CD14-positive monocyte (primary cell): ENCODE data around the gene BCO2. TPM values are rescaled to one million over a fixed set of nuclear protein-coding genes. Genes with fewer than 3 reads are reported as not detected.

ENCODE experiments used
- DNase-seq, 3 donors: peaks; one replicate each; pipeline ENCODE4 v3.0.0-alpha.2; 2011 to 2022
- H2AFZ ChIP-seq: 2 replicates; pipeline ENCODE4 v1.6.0; 2012; ENCODE audit warnings: mild to moderate bottlenecking, low read depth, low read length, inconsistent platforms; ENCODE audit not compliant: insufficient read depth, poor library complexity, severe bottlenecking
- H3K27ac ChIP-seq, 2 donors: 1 replicate in 1 of 2; 2 replicates in 1 of 2; pipeline ENCODE4 v1.5.1; 2012 to 2013; ENCODE audit warnings: low read length in 2 of 2, control low read depth in 1 of 2, inconsistent platforms in 1 of 2, low read depth in 1 of 2, mild to moderate bottlenecking in 1 of 2
- H3K27me3 ChIP-seq, 2 donors: one replicate each; pipeline versions ENCODE4 v1.6.0 to v1.6.1; 2011 to 2013; ENCODE audit warnings: low read length in 2 of 2; ENCODE audit not compliant: control insufficient read depth in 2 of 2, insufficient read depth in 2 of 2
- H3K36me3 ChIP-seq, 2 donors: replicated peaks in 1 of 2; 1 replicate in 1 of 2; 2 replicates in 1 of 2; pipeline versions ENCODE4 v1.5.1 to v1.6.1; 2012 to 2013; ENCODE audit warnings: low read length in 2 of 2, control low read depth in 1 of 2, inconsistent platforms in 1 of 2, mild to moderate bottlenecking in 1 of 2; ENCODE audit not compliant: insufficient read depth in 2 of 2, control insufficient read depth in 1 of 2
- H3K4me1 ChIP-seq, 2 donors: 1 replicate in 1 of 2; 2 replicates in 1 of 2; pipeline versions ENCODE4 v1.5.1 to v1.6.1; 2012 to 2013; ENCODE audit warnings: low read length in 2 of 2, control low read depth in 1 of 2, inconsistent platforms in 1 of 2, mild to moderate bottlenecking in 1 of 2, moderate library complexity in 1 of 2; ENCODE audit not compliant: insufficient read depth in 2 of 2, control insufficient read depth in 1 of 2
- H3K4me2 ChIP-seq: replicated peaks from 2 replicates; pipeline ENCODE3; 2012; ENCODE audit warnings: low read length, moderate library complexity, mild to moderate bottlenecking; ENCODE audit not compliant: poor library complexity, severe bottlenecking; ENCODE audit errors: extremely low read depth
- H3K4me3 ChIP-seq, 3 experiments: fragments of 200-600 bp in 1 of 3; sonication (generic) in 1 of 3; replicated peaks in 1 of 3; 1 replicate in 2 of 3; 2 replicates in 1 of 3; pipeline ENCODE4 v1.5.1; 2011 to 2013; ENCODE audit warnings: low read length in 3 of 3, mild to moderate bottlenecking in 3 of 3, control low read depth in 2 of 3, low read depth in 2 of 3, inconsistent platforms in 1 of 3, moderate library complexity in 1 of 3
- H3K79me2 ChIP-seq: 2 replicates; pipeline ENCODE4 v1.6.0; 2012; ENCODE audit warnings: mild to moderate bottlenecking, control low read depth, inconsistent platforms, low read length, moderate library complexity; ENCODE audit not compliant: insufficient read depth
- H3K9ac ChIP-seq: 2 replicates; pipeline ENCODE4 v1.6.0; 2017; ENCODE audit warnings: low read length, mild to moderate bottlenecking; ENCODE audit not compliant: insufficient read depth, poor library complexity, severe bottlenecking
- H3K9me3 ChIP-seq, 2 donors: replicated peaks in 1 of 2; 1 replicate in 1 of 2; 2 replicates in 1 of 2; pipeline versions ENCODE4 v1.5.1 to v1.6.1; 2012 to 2013; ENCODE audit warnings: low read length in 2 of 2, control low read depth in 1 of 2; ENCODE audit not compliant: control insufficient read depth in 1 of 2, insufficient read depth in 1 of 2
- H4K20me1 ChIP-seq: 2 replicates; pipeline ENCODE4 v1.6.0; 2012; ENCODE audit warnings: mild to moderate bottlenecking, low read length, control low read depth, moderate library complexity; ENCODE audit not compliant: insufficient read depth
- H3K27ac Mint-ChIP-seq, 7 donors: one replicate each; pipeline ENCODE4 v1.8.0; 2020; ENCODE audit warnings: mild to moderate bottlenecking in 7 of 7, mixed read lengths in 7 of 7, moderate library complexity in 6 of 7, inconsistent platforms in 2 of 7
- H3K27me3 Mint-ChIP-seq, 3 donors: one replicate each; pipeline ENCODE4 v1.8.0; 2021 to 2022; ENCODE audit warnings: low read depth in 3 of 3, mild to moderate bottlenecking in 3 of 3, mixed read lengths in 3 of 3, moderate library complexity in 3 of 3, inconsistent platforms in 1 of 3
- H3K36me3 Mint-ChIP-seq, 2 donors: one replicate each; pipeline ENCODE4 v1.8.0; 2020; ENCODE audit warnings: mixed read lengths in 2 of 2, inconsistent platforms in 1 of 2, mild to moderate bottlenecking in 1 of 2
- H3K4me1 Mint-ChIP-seq: one replicate; pipeline ENCODE4 v1.8.0; 2020; ENCODE audit warnings: mild to moderate bottlenecking, mixed read lengths
- H3K4me3 Mint-ChIP-seq, 2 donors: one replicate each; pipeline ENCODE4 v1.8.0; 2020; ENCODE audit warnings: mild to moderate bottlenecking in 2 of 2, mixed read lengths in 2 of 2, moderate library complexity in 1 of 2
- H3K9me3 Mint-ChIP-seq, 7 donors: one replicate each; pipeline ENCODE4 v1.8.0; 2020 to 2022; ENCODE audit warnings: mixed read lengths in 7 of 7, mild to moderate bottlenecking in 6 of 7, moderate library complexity in 6 of 7, inconsistent platforms in 2 of 7
- WGBS: methylation state at CpG from one replicate; pipeline ENCODE4 v1.1.5; 2013; ENCODE audit warnings: missing lambda C conversion rate; ENCODE audit not compliant: insufficient coverage; 5-methylcytosine and 5-hydroxymethylcytosine counted together
- intact Hi-C, 2 donors: fragments of 100-400 bp; cut with micrococcal nuclease; formaldehyde crosslinking; loops; one replicate each; pipeline versions ENCODE4 v1.15.0 to v1.15.1; 2023
- polyA plus RNA-seq, 3 donors: library from polyadenylated mRNA; depleted of rRNA in 1 of 3; unstranded in 2 of 3; stranded (reverse) in 1 of 3; fragments of 300-500 nt in 2 of 3; fragments of >200 nt in 1 of 3; fragmentation: Illumina TruSeq in 2 of 3; gene quantifications; 1 replicate in 2 of 3; 2 replicates in 1 of 3; pipeline ENCODE4 v1.2.3, GENCODE V29; 2012 to 2021
- TF ChIP-seq, protein P1 (sequence below): fragments of 200-600 bp; IDR thresholded peaks from one replicate; pipeline ENCODE4 v1.8.0; 2022; ENCODE audit warnings: antibody characterized with exemption, mild to moderate bottlenecking

The BCO2 gene
- polyA plus RNA-seq, 3 donors, result 0.20 to 1.9 TPM; not detected in 1

DNA sequence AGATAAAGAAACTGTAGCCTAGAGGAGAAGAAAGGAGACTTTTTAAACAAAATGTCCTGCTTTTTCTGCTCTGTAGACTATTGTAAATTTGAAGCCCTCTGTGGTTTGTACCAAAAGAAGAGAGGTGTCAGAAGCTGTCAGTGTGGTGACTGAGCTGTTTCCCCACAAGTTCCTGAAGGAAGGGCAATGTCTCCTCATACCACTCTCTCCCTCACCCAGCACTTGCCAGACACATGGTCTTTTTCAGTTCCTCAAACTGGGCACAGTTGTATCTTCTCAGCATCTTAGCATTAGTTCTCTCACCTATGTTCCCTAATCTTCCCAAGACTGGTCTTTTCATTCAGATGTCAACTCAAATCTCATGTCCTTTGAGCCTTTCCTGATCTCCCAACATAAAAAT lies 4.3 kb downstream of the BCO2 start:
- Histone ChIP-seq H2AFZ (no peak overlapping the region), H3K27me3 (no peaks in the 10 kb centered on the region), H3K4me1 (peaks cover 30 to 33% of the 10 kb centered on the region in 2 donors), H3K36me3 (no peaks in the 10 kb centered on the region), H3K79me2 (no peaks in the 10 kb centered on the region), H3K4me3 (peak overlapping the region in 1 of 3 experiments; percentile 60), H3K9me3 (no peaks in the 10 kb centered on the region), H4K20me1 (no peaks in the 10 kb centered on the region), H3K27ac (peak overlapping the region in 1 of 2 donors; percentile 66), H3K4me2 (peak overlapping the region; percentile 64), H3K9ac (no peak overlapping the region)
- Mint-ChIP-seq H3K27me3 (peaks cover 0 to 3% (median 2%) of the 10 kb centered on the region in 3 donors), H3K36me3 (no peaks in the 10 kb centered on the region), H3K27ac (peak overlapping the region; percentile 74 to 90 (median 82)), H3K4me3 (peak overlapping the region in 1 of 2 donors; percentile 54), H3K4me1 (peaks cover 35% of the 10 kb centered on the region), H3K9me3 (peaks cover 0 to 1% (median 0%) of the 10 kb centered on the region in 7 donors)
- DNase-seq, result peak; percentile 75 to 82 (median 80)
- TF ChIP-seq, protein P1, sequence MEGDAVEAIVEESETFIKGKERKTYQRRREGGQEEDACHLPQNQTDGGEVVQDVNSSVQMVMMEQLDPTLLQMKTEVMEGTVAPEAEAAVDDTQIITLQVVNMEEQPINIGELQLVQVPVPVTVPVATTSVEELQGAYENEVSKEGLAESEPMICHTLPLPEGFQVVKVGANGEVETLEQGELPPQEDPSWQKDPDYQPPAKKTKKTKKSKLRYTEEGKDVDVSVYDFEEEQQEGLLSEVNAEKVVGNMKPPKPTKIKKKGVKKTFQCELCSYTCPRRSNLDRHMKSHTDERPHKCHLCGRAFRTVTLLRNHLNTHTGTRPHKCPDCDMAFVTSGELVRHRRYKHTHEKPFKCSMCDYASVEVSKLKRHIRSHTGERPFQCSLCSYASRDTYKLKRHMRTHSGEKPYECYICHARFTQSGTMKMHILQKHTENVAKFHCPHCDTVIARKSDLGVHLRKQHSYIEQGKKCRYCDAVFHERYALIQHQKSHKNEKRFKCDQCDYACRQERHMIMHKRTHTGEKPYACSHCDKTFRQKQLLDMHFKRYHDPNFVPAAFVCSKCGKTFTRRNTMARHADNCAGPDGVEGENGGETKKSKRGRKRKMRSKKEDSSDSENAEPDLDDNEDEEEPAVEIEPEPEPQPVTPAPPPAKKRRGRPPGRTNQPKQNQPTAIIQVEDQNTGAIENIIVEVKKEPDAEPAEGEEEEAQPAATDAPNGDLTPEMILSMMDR, result no peak
- intact Hi-C loops, result loop anchor here (2.0 to 10.0 kb wide), 3 partner anchors 15 to 67 kb away; partner anchors contain the start of genes IL18 (in 1 of the 2) and PTS (in 1 of the 2)

DNA sequence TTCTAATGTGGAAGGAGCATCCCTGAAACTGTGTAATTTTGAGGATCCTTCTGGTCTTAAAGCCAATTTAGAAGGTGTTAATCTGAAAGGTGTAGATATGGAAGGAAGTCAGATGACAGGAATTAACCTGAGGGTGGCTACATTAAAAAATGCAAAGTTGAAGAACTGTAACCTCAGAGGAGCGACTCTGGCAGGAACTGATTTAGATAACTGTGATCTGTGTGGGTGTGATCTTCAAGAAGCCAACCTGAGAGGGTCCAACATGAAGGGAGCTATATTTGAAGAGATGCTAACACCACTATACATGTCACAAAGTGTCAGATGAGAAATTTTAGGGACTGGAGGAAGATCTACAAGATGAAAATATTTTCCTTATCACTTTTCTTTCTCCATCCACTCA lies 7.6 kb downstream of the BCO2 start:
- TF ChIP-seq, protein P1, result no peak
- H3K27me3 Mint-ChIP-seq, result peaks cover 0 to 3% (median 2%) of the 10 kb centered on the region in 3 donors
- Histone ChIP-seq H3K27ac (no peak overlapping the region), H3K4me3 (no peak overlapping the region), H3K4me2 (no peak overlapping the region), H3K36me3 (no peaks in the 10 kb centered on the region), H3K9ac (no peak overlapping the region), H3K9me3 (no peaks in the 10 kb centered on the region), H2AFZ (no peak overlapping the region), H3K4me1 (peaks cover 20 to 21% of the 10 kb centered on the region in 2 donors), H3K79me2 (no peaks in the 10 kb centered on the region), H3K27me3 (no peaks in the 10 kb centered on the region), H4K20me1 (no peaks in the 10 kb centered on the region)
- H3K36me3 Mint-ChIP-seq, result no peaks in the 10 kb centered on the region
- DNase-seq, result no peak
- H3K27ac Mint-ChIP-seq, result no peak overlapping the region
- H3K9me3 Mint-ChIP-seq, result peaks cover 0 to 1% (median 0%) of the 10 kb centered on the region in 7 donors
- no peak overlapping the region for H3K4me3 Mint-ChIP-seq
- peaks cover 28% of the 10 kb centered on the region for H3K4me1 Mint-ChIP-seq
- intact Hi-C loops, result no loop called here
- WGBS, result no CpG with 5 or more reads among the region's 1 CpG
